ENCODE results near the gene TET1.
"Not testable (repeated sequence)": the region's sequence is repeated elsewhere in the genome, so short reads cannot be mapped to it uniquely, and the experiment has no call there.

The TET1 gene

GRCh38 chr10:68560186-68560942, at the start of gene TET1:
Gene TET1, plus strand, starts transcription at chr10:68560337. Its CDS starts 12,002 bp downstream, at chr10:68572339.
- peak in 1 of 2 donors; percentile 28 for DNase-seq (ENCODE audit: low read depth in 2 of 2)

GRCh38 chr10:68516216-68516615, 43.9 kb upstream of the TET1 start:
- not testable (repeated sequence) for DNase-seq (ENCODE audit: low read depth in 2 of 2)

- DNase-seq (ENCODE audit: low read depth in 2 of 2): no peak
Measured at GRCh38 chr10:68516766-68517165, 43.4 kb upstream of the TET1 start.

GRCh38 chr10:68517188-68517587, 42.9 kb upstream of the TET1 start:
- no peak for DNase-seq (ENCODE audit: low read depth in 2 of 2)

GRCh38 chr10:68518609-68519008, 41.5 kb upstream of the TET1 start:
- not testable (repeated sequence) for DNase-seq (ENCODE audit: low read depth in 2 of 2)

- not testable (repeated sequence) for DNase-seq (ENCODE audit: low read depth in 2 of 2)
Measured at GRCh38 chr10:68525490-68526038, 34.6 kb upstream of the TET1 start.

- DNase-seq (ENCODE audit: low read depth in 2 of 2): no peak
Measured at GRCh38 chr10:68526634-68527307, 33.4 kb upstream of the TET1 start.

GRCh38 chr10:68536973-68537372, 23.2 kb upstream of the TET1 start:
- no peak for DNase-seq (ENCODE audit: low read depth in 2 of 2)

GRCh38 chr10:68537796-68538195, 22.3 kb upstream of the TET1 start:
- DNase-seq (ENCODE audit: low read depth in 2 of 2): no peak

- DNase-seq (ENCODE audit: low read depth in 2 of 2): no peak
Measured at GRCh38 chr10:68543004-68543918, 16.9 kb upstream of the TET1 start.

GRCh38 chr10:68550747-68551411, 9.3 kb upstream of the TET1 start:
- no peak for DNase-seq (ENCODE audit: low read depth in 2 of 2)

GRCh38 chr10:68553138-68553537, 7.0 kb upstream of the TET1 start:
- DNase-seq (ENCODE audit: low read depth in 2 of 2): no peak

GRCh38 chr10:68553599-68553998, 6.5 kb upstream of the TET1 start:
- DNase-seq (ENCODE audit: low read depth in 2 of 2): no peak

GRCh38 chr10:68558478-68558877, 1.7 kb upstream of the TET1 start:
- no peak for DNase-seq (ENCODE audit: low read depth in 2 of 2)

GRCh38 chr10:68559251-68559650, 886 bp upstream of the TET1 start:
- DNase-seq (ENCODE audit: low read depth in 2 of 2): no peak

- no peak for DNase-seq (ENCODE audit: low read depth in 2 of 2)
Measured at GRCh38 chr10:68559841-68560185, 324 bp upstream of the TET1 start.

- no peak for DNase-seq (ENCODE audit: low read depth in 2 of 2)
Measured at GRCh38 chr10:68560943-68561864, 1.1 kb downstream of the TET1 start.

- DNase-seq (ENCODE audit: low read depth in 2 of 2): no peak
Measured at GRCh38 chr10:68561865-68562649, 1.9 kb downstream of the TET1 start.

All from activated CD4-positive, alpha-beta T cell treated with anti-CD3 and anti-CD28 coated beads for 24 hours (primary cell).